Upper lobe of right lung (tissue), 1 donor: ENCODE measurements around the gene RFX3. TPM values are rescaled to one million over a fixed set of nuclear protein-coding genes. Genes with fewer than 3 reads are reported as not detected.

Source experiments
- ATAC-seq: fragments of 200-7000 bp; cut with Tn5 transposase; one replicate; pipeline ENCODE4 v1.9.1; 2020; ENCODE audit warnings: mild to moderate bottlenecking, moderate library complexity
- DNase-seq: peaks from one replicate; pipeline ENCODE4 v3.0.0-alpha.2; 2020
- H3K27ac ChIP-seq: fragments of 200-600 bp; one replicate; pipeline ENCODE4 v1.8.0; 2022
- H3K27me3 ChIP-seq: fragments of 200-600 bp; one replicate; pipeline ENCODE4 v1.8.0; 2022; ENCODE audit warnings: mild to moderate bottlenecking
- H3K36me3 ChIP-seq: fragments of 200-600 bp; one replicate; pipeline ENCODE4 v1.8.0; 2022
- H3K4me1 ChIP-seq: fragments of 200-600 bp; one replicate; pipeline ENCODE4 v1.8.0; 2022
- H3K4me3 ChIP-seq: fragments of 200-600 bp; one replicate; pipeline ENCODE4 v1.8.0; 2022; ENCODE audit warnings: mild to moderate bottlenecking
- H3K9me3 ChIP-seq: fragments of 200-600 bp; one replicate; pipeline ENCODE4 v1.8.0; 2022
- intact Hi-C: fragments of 100-400 bp; cut with DNase I; formaldehyde crosslinking; loops from one replicate; pipeline ENCODE4 v1.11.0; 2022
- total RNA-seq: library from RNA; stranded (reverse); fragmentation: NEBNext Ultra II Directional; extraction: Animal tissue kit (Norgen Biotek cat#: 25700); gene quantifications from one replicate; pipeline ENCODE4 v1.2.1, GENCODE V29; 2021
- TF ChIP-seq, protein P1 (sequence below): fragments of 200-600 bp; IDR thresholded peaks from one replicate; pipeline ENCODE4 v1.8.0; 2022; ENCODE audit warnings: antibody characterized with exemption
- donor health status: DM: no; HTN: yes; CAD: no; lungs with severe emphysema.

Gene RFX3
- total RNA-seq, 1 donor from 2014 or later: 13.8 TPM

DNA sequence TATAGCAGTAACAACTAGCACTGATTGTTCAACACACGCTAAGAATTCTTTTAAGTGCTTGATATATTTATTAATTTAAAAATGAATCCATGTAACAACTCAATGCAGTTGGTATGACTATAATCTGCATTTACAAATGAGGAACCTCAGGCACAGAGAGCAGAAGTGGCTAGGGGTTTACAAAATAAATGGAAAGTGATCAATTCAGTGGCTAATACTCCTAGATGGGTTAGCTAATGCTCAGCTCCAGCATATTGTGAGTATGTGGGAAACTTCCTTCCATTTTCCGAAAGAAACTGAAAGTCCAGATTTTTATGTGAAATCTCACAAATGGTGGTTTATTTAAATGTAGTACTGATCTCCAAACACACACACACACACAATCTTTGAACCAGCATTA is 128.0 kb downstream of the RFX3 start:
- H3K27ac ChIP-seq: no peak overlapping the region
- H3K4me1 ChIP-seq: no peaks in the 10 kb centered on the region
- no peak overlapping the region for H3K4me3 ChIP-seq
- intact Hi-C loops: no loop called here
- no peaks in the 10 kb centered on the region for H3K9me3 ChIP-seq
- no peaks in the 10 kb centered on the region for H3K27me3 ChIP-seq
- H3K36me3 ChIP-seq: no peaks in the 10 kb centered on the region
- ATAC-seq (peak; percentile 43), DNase-seq (no peak)
- TF ChIP-seq, protein P1, sequence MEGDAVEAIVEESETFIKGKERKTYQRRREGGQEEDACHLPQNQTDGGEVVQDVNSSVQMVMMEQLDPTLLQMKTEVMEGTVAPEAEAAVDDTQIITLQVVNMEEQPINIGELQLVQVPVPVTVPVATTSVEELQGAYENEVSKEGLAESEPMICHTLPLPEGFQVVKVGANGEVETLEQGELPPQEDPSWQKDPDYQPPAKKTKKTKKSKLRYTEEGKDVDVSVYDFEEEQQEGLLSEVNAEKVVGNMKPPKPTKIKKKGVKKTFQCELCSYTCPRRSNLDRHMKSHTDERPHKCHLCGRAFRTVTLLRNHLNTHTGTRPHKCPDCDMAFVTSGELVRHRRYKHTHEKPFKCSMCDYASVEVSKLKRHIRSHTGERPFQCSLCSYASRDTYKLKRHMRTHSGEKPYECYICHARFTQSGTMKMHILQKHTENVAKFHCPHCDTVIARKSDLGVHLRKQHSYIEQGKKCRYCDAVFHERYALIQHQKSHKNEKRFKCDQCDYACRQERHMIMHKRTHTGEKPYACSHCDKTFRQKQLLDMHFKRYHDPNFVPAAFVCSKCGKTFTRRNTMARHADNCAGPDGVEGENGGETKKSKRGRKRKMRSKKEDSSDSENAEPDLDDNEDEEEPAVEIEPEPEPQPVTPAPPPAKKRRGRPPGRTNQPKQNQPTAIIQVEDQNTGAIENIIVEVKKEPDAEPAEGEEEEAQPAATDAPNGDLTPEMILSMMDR: no peak

GRCh38 chr9:3391414-3391813 is 134.4 kb downstream of the RFX3 start:
- no peak for DNase-seq
- ATAC-seq: no peak
- no peaks in the 10 kb centered on the region for H3K4me1 ChIP-seq
- no peaks in the 10 kb centered on the region for H3K27me3 ChIP-seq
- no peak overlapping the region for H3K27ac ChIP-seq
- TF ChIP-seq, protein P1: no peak
- H3K4me3 ChIP-seq: no peak overlapping the region
- H3K9me3 ChIP-seq: no peaks in the 10 kb centered on the region
- intact Hi-C loops: no loop called here
- no peaks in the 10 kb centered on the region for H3K36me3 ChIP-seq

- Histone ChIP-seq H3K27me3 (no peaks in the 10 kb centered on the region), H3K27ac (no peak overlapping the region), H3K4me3 (no peak overlapping the region), H3K4me1 (no peaks in the 10 kb centered on the region), H3K9me3 (no peaks in the 10 kb centered on the region), H3K36me3 (no peaks in the 10 kb centered on the region)
- DNase-seq (no peak), ATAC-seq (no peak)
- TF ChIP-seq, protein P1: no peak
- intact Hi-C loops: no loop called here
Measured at GRCh38 chr9:3386753-3387152, 139.0 kb downstream of the RFX3 start.

DNA sequence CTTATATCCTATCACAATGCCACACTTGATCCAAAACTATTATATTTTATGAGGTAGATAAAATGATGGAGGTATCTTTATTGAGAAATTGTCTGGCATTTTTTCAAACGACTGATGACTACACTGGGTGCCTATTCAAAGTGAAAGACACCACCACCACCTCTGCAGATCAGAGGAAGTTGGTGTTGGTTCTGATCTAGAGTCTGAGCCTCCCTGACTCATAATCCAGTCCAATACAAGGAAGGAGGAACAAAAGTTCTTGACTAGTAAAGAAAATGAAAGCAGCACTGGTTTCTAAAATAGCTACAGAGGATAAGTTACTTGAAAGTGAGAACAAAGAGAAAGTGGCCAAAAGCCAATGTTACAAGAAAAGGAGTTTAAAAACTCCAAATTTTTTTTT is 139.9 kb downstream of the RFX3 start:
- no peak overlapping the region for H3K4me3 ChIP-seq
- no peak overlapping the region for H3K27ac ChIP-seq
- no peak for DNase-seq
- H3K4me1 ChIP-seq: no peaks in the 10 kb centered on the region
- ATAC-seq: peak; percentile 36
- no peaks in the 10 kb centered on the region for H3K27me3 ChIP-seq
- H3K36me3 ChIP-seq: no peaks in the 10 kb centered on the region
- H3K9me3 ChIP-seq: no peaks in the 10 kb centered on the region
- TF ChIP-seq, protein P1: no peak
- intact Hi-C loops: no loop called here

- DNase-seq (no peak), ATAC-seq (no peak)
- no peaks in the 10 kb centered on the region for H3K9me3 ChIP-seq
- H3K36me3 ChIP-seq: no peaks in the 10 kb centered on the region
- TF ChIP-seq, protein P1: no peak
- no peak overlapping the region for H3K4me3 ChIP-seq
- intact Hi-C loops: no loop called here
- H3K27ac ChIP-seq: no peak overlapping the region
- no peaks in the 10 kb centered on the region for H3K4me1 ChIP-seq
- no peaks in the 10 kb centered on the region for H3K27me3 ChIP-seq
Measured at GRCh38 chr9:3371842-3372241, 154.0 kb downstream of the RFX3 start.

- no peak for ATAC-seq
- Histone ChIP-seq H3K27me3 (no peaks in the 10 kb centered on the region), H3K4me1 (no peaks in the 10 kb centered on the region), H3K36me3 (no peaks in the 10 kb centered on the region), H3K27ac (no peak overlapping the region), H3K4me3 (no peak overlapping the region), H3K9me3 (no peaks in the 10 kb centered on the region)
- intact Hi-C loops: no loop called here
- no peak for DNase-seq
- TF ChIP-seq, protein P1: no peak
Measured at GRCh38 chr9:3370715-3371114, 155.1 kb downstream of the RFX3 start.
